Esophagus (tissue), 2 donors: ENCODE data around the gene MARS2. TPM values are rescaled to one million over a fixed set of nuclear protein-coding genes. Genes with fewer than 3 reads are reported as not detected.
"Not testable (repeated sequence)": the region's sequence is repeated elsewhere in the genome, so short reads cannot be mapped to it uniquely, and the experiment has no call there.

Experiments used
- H3K27ac ChIP-seq, 2 donors: one replicate each; pipeline ENCODE4 v1.5.1; 2013; ENCODE audit warnings: low read depth in 2 of 2, mild to moderate bottlenecking in 2 of 2, inconsistent platforms in 1 of 2, low read length in 1 of 2, moderate library complexity in 1 of 2
- H3K27me3 ChIP-seq, 2 donors: one replicate each; pipeline ENCODE4 v1.6.1; 2013; ENCODE audit warnings: low read length in 2 of 2, control low read depth in 1 of 2, mild to moderate bottlenecking in 1 of 2; ENCODE audit not compliant: insufficient read depth in 2 of 2, control insufficient read depth in 1 of 2
- H3K36me3 ChIP-seq, 2 donors: one replicate each; pipeline ENCODE4 v1.6.1; 2013; ENCODE audit warnings: low read length in 1 of 2; ENCODE audit not compliant: control insufficient read depth in 2 of 2, insufficient read depth in 2 of 2
- H3K4me1 ChIP-seq, 2 donors: one replicate each; pipeline ENCODE4 v1.6.1; 2013; ENCODE audit warnings: low read length in 1 of 2; ENCODE audit not compliant: control insufficient read depth in 2 of 2, insufficient read depth in 2 of 2
- H3K4me3 ChIP-seq, 2 donors: one replicate each; pipeline ENCODE4 v1.5.1; 2013; ENCODE audit warnings: low read length in 2 of 2, mild to moderate bottlenecking in 2 of 2, low read depth in 1 of 2, moderate library complexity in 1 of 2
- H3K9me3 ChIP-seq, 2 donors: one replicate each; pipeline ENCODE4 v1.6.1; 2013; ENCODE audit warnings: mild to moderate bottlenecking in 2 of 2, low read depth in 1 of 2, low read length in 1 of 2, moderate library complexity in 1 of 2; ENCODE audit not compliant: control insufficient read depth in 2 of 2, insufficient read depth in 1 of 2
- WGBS, 2 donors: extraction: QIAGEN DNeasy Blood & Tissue Kit; methylation state at CpG; one replicate each; pipeline ENCODE4 v1.1.7; 2013; 5-methylcytosine and 5-hydroxymethylcytosine counted together
- polyA plus RNA-seq, 2 donors: library from polyadenylated mRNA; stranded (reverse); fragments of 200-250 nt; gene quantifications; one replicate each; pipeline ENCODE4 v1.2.3, GENCODE V29; 2013
- donor health status: healthy with polysubstance abuse.
- donor health status: Bipolar disorder and iron deficiency.

The MARS2 gene
- polyA plus RNA-seq, 2 donors: 2.1 to 4.1 TPM

- no peaks in the 10 kb centered on the region for H3K27me3 ChIP-seq
- H3K36me3 ChIP-seq: no peaks in the 10 kb centered on the region
- WGBS, 2 donors: 25 to 26% methylated on average over 3 of the region's 3 CpGs
- H3K4me3 ChIP-seq: peak overlapping the region in 1 of 2 donors; percentile 19
- H3K27ac ChIP-seq: no peak overlapping the region
- no peaks in the 10 kb centered on the region for H3K4me1 ChIP-seq
- no peaks in the 10 kb centered on the region for H3K9me3 ChIP-seq
Measured at GRCh38 chr2:197674591-197674990, 30.6 kb upstream of the MARS2 start.

DNA sequence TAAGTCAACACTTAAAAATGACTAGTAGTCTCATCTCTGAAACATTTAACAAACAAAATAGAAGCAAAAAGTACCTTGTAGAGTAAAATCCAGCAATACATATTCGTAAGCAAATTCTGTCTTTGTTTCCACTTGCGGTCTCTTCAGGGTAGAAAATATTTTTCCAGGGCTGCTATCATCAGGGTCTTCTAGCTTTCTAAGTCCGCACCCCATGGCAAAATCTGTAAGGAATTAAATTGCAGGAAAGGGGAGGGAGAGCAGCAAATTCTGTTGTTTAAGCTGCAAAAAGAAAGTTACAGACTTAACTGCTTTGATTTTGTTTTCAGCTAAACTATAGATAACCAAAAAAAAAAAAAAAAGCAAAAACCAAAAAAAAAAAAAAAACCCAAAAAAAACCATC is 29.9 kb upstream of the MARS2 start, which contains the start of gene RFTN2:
Gene RFTN2, minus strand, starts transcription at position 342 of the 400 bp plus-strand sequence. Its CDS starts 129 bp downstream, at position 213.
- 52 to 68% methylated on average over 3 of the region's 3 CpGs for WGBS, 2 donors
- Histone ChIP-seq H3K9me3 (no peaks in the 10 kb centered on the region), H3K27ac (no peak within 1 kb of the TSS)

DNA sequence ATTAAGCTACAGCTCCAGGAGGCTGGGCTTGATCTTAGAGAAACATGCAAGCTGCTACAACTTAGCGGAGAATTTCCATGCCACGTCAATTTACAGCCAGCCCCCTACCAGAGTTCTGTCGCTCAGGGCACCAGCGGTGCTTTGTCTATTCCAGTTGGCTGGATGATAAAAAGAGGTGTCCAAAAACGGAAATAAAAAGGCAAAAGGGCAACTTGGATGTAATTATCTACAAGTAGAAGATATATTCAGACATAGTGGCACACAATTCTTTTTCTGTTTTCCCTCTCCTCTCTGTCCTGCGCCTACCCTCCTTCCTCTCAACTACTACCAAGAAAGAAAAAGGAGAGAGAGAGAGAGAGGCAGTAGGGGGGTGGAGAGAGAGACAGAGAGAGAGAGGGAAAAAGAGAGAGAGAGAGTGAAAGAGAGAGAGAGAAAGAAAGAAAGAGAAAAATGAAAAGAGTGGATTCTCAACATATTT is 29.4 kb upstream of the MARS2 start:
- WGBS, 2 donors: 47 to 49% methylated on average over 6 of the region's 6 CpGs
- Histone ChIP-seq H3K27ac (no peak overlapping the region), H3K9me3 (no peaks in the 10 kb centered on the region), H3K27me3 (no peaks in the 10 kb centered on the region), H3K4me3 (no peak overlapping the region), H3K36me3 (no peaks in the 10 kb centered on the region), H3K4me1 (no peaks in the 10 kb centered on the region)

More for the DNA sequence above, 29.9 kb upstream of the MARS2 start, which contains the start of gene RFTN2:
- H3K4me1 ChIP-seq: no peaks in the 10 kb centered on the region
- peak within 1 kb of the TSS in 1 of 2 donors; percentile 28 for H3K4me3 ChIP-seq
- no peaks in the 10 kb centered on the region for H3K36me3 ChIP-seq
- H3K27me3 ChIP-seq: no peaks in the 10 kb centered on the region

DNA sequence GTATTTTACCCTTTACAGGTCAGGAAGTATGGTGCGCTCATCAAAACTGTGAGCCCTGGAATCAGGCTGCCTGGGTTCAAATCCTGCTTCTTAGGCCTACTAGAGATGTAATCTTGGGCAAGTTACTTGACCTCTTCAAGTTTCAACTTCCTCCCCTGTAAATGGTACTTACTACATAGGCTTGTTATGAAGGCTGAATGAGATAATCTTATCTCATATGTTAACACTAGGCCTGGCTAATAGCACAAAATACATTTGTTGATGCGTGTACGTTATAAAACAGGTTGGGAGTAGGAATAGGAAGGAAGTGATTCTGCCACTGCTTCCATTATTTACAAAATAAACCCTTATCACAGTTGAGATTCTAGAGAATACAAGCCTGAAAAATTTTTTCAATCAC is 28.1 kb upstream of the MARS2 start:
- Histone ChIP-seq H3K27ac (no peak overlapping the region), H3K4me3 (no peak overlapping the region), H3K4me1 (no peaks in the 10 kb centered on the region), H3K36me3 (no peaks in the 10 kb centered on the region), H3K27me3 (no peaks in the 10 kb centered on the region), H3K9me3 (no peaks in the 10 kb centered on the region)
- WGBS, 2 donors: 72 to 85% methylated on average over 3 of the region's 3 CpGs

GRCh38 chr2:197677483-197677882 is 27.7 kb upstream of the MARS2 start:
- WGBS, 2 donors: 57 to 64% methylated on average over 2 of the region's 2 CpGs
- H3K4me1 ChIP-seq: no peaks in the 10 kb centered on the region
- H3K27ac ChIP-seq: no peak overlapping the region
- no peaks in the 10 kb centered on the region for H3K9me3 ChIP-seq
- no peaks in the 10 kb centered on the region for H3K27me3 ChIP-seq
- H3K4me3 ChIP-seq: no peak overlapping the region
- H3K36me3 ChIP-seq: no peaks in the 10 kb centered on the region

DNA sequence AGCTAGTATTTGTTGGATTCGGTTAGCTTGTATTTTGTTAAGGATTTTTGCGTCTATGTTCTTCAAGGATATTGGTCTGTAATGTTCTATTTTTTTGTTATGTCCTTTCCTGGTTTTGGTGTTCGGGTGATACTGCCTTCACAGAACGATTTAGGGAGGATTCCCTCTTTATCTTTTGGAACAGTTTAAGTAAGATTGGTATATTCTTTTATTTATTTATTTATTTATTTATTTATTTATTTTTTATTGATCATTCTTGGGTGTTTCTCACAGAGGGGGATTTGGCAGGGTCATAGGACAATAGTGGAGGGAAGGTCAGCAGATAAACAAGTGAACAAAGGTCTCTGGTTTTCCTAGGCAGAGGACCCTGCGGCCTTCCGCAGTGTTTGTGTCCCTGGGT is 10.0 kb upstream of the MARS2 start:
- not testable (repeated sequence) for H3K27me3 ChIP-seq, H3K4me3 ChIP-seq, H3K4me1 ChIP-seq, H3K9me3 ChIP-seq, H3K27ac ChIP-seq, H3K36me3 ChIP-seq
- 94 to 98% methylated on average over 4 of the region's 6 CpGs for WGBS, 2 donors

DNA sequence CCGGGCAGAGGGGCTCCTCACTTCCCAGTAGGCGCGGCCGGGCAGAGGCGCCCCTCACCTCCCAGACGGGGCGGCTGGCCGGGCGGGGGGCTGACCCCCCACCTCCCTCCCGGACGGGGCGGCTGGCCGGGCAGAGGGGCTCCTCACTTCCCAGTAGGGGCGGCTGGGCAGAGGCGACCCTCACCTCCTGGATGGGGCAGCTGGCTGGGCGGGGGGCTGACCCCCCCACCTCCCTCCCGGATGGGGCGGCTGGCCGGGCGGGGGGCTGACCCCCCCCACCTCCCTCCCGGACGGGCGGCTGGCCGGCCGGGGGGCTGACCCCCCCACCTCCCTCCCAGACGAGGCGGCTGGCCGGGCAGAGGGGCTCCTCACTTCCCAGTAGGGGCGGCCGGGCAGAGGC is 9.2 kb upstream of the MARS2 start:
- WGBS, 2 donors: 95 to 96% methylated on average over 4 to 22 of the region's 30 CpGs
- H3K27me3 ChIP-seq, H3K9me3 ChIP-seq, H3K4me1 ChIP-seq, H3K4me3 ChIP-seq, H3K36me3 ChIP-seq, H3K27ac ChIP-seq: not testable (repeated sequence)

GRCh38 chr2:197696571-197696970 is 8.6 kb upstream of the MARS2 start:
- H3K9me3 ChIP-seq, H3K27me3 ChIP-seq, H3K27ac ChIP-seq, H3K4me1 ChIP-seq, H3K4me3 ChIP-seq, H3K36me3 ChIP-seq: not testable (repeated sequence)
- 94 to 97% methylated on average over 13 to 23 of the region's 29 CpGs for WGBS, 2 donors

DNA sequence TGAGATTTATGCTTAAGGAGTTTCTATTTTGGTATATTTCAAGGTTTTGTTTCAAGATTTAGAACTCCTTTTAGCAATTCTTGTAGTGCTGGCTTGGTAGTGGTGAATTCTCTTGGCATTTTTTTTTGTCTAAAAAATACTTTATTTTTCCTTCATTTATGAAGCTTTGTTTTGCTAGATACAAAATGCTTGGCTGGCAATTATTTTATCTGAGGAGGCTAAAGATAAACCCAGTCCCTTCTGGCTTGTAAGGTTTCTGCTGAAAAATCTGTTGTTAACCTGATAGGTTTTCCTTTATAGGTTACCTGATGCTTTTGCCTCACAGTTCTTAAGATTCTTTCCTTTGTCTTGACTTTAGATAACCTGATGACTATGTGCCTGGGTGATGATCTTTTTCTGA is 5.4 kb upstream of the MARS2 start:
- H3K27ac ChIP-seq, H3K27me3 ChIP-seq, H3K4me3 ChIP-seq, H3K4me1 ChIP-seq, H3K36me3 ChIP-seq, H3K9me3 ChIP-seq: not testable (repeated sequence)

- H3K27me3 ChIP-seq: no peaks in the 10 kb centered on the region
- 84 to 87% methylated on average over 3 of the region's 3 CpGs for WGBS, 2 donors
- H3K27ac ChIP-seq: no peak overlapping the region
- no peak overlapping the region for H3K4me3 ChIP-seq
- no peaks in the 10 kb centered on the region for H3K36me3 ChIP-seq
- no peaks in the 10 kb centered on the region for H3K4me1 ChIP-seq
- no peaks in the 10 kb centered on the region for H3K9me3 ChIP-seq
Measured at GRCh38 chr2:197700960-197701359, 4.2 kb upstream of the MARS2 start.
